ENCODE results near the gene SSC5D.

GRCh38 chr19:55439052-55439451 is 49.2 kb upstream of the SSC5D start:
- TF ChIP-seq EZH2phosphoT487 (IDR thresholded peaks at IDR 0.05; ENCODE audit: insufficient read depth, low read depth) (no peak), EZH2 (IDR thresholded peaks at IDR 0.05; ENCODE audit: insufficient read depth, poor library complexity, severe bottlenecking) (no peak)

Measured in GM23248 (cell line).